Limb (tissue), 2 donors: ENCODE results near the gene SH2D7.

ENCODE experiments used
- DNase-seq, 2 donors: peaks; one replicate each; pipeline ENCODE4 v3.0.0-alpha.2; 2016; ENCODE audit errors: extremely low spot score in 2 of 2

SH2D7 gene

GRCh38 chr15:78060232-78060631, 32.1 kb upstream of the SH2D7 start:
- no peak for DNase-seq

GRCh38 chr15:78061963-78062427, 30.4 kb upstream of the SH2D7 start:
- DNase-seq, result no peak

DNA sequence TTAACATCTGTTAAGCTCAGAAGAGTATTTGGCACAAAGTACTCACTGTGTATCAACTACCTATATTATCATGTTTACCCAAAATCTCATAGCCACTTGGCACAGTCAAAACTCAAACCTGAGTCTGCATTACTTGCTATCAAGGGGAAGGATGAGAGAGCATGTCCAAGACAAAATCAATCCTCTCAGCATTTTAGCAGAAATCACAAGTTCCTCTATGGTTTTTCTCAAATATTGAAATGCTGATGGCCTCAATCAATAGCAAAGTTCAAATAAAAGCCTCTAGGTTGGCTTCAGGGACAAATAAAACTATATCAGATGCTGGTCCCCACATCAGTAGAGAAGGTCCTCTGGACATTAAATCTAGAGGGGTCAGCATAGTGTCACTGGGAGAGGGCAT, 29.1 kb upstream of the SH2D7 start:
- no peak for DNase-seq

DNA sequence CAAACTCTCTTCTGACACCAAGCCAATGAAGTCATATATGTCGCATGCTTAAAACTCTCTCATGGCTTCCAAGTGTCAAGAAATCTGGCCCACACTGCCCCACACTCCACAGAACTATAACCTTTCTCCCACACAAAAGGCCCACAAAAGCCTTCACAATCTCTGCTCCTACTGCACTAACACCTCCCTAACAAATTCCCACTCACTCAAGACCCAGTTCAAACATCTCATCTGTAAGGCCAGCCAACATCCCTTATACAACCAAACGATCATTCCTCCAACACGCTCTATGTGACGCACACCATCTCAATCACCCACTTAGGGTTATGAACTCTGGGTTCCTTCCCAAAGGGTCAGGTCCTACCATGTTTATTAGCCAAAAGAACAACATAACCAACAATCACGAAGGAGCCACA, 28.4 kb upstream of the SH2D7 start:
- DNase-seq, result no peak

DNA sequence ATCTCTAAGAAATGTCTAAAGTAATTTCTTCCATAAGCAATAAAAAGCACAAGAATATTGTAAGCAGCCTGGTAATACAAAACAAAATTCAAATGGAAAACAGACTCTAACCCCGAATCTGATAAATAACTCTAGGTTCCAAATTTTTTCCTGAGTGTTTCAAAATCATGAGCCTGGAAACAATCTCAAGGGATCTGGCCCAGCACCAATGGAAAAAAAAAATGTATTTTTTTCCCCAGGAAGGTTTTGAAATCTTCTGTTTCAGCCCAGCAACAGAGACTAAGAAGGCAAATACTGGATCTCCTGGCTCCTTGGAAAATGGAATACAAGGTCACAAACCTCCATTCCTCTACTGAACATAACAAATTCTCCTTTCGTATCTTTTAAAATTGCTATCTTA, 27.8 kb upstream of the SH2D7 start:
- no peak for DNase-seq

DNA sequence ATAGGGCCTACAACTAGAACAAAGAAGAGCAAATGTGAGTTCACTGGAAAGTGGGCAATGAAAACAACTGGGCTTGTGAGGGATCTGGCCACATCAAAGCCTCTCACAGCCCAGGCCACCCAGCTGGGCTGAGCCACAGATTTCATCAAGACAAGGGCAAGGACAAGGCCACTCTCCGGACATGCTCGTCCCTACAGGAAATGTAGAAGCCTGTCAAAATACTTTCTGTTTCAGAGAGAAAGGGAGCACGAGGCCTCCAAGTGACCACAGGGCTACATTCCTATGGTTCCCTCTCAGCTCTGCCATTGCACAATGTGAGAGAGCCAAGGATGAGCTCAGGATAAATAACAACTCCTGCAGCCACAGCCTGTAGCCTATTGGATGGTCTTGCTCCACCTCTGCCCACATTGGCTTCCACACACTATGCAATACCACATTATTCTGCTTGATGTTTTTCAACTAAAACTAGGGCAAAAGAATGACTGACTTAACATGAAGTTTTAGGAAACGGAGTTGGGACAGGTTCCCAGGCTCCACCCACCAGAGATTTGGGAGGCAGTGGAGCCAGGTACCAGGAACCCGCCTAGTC, 27.0 kb upstream of the SH2D7 start:
- DNase-seq, result no peak

- DNase-seq, result no peak
Observed at GRCh38 chr15:78065973-78066946, 26.1 kb upstream of the SH2D7 start.

DNA sequence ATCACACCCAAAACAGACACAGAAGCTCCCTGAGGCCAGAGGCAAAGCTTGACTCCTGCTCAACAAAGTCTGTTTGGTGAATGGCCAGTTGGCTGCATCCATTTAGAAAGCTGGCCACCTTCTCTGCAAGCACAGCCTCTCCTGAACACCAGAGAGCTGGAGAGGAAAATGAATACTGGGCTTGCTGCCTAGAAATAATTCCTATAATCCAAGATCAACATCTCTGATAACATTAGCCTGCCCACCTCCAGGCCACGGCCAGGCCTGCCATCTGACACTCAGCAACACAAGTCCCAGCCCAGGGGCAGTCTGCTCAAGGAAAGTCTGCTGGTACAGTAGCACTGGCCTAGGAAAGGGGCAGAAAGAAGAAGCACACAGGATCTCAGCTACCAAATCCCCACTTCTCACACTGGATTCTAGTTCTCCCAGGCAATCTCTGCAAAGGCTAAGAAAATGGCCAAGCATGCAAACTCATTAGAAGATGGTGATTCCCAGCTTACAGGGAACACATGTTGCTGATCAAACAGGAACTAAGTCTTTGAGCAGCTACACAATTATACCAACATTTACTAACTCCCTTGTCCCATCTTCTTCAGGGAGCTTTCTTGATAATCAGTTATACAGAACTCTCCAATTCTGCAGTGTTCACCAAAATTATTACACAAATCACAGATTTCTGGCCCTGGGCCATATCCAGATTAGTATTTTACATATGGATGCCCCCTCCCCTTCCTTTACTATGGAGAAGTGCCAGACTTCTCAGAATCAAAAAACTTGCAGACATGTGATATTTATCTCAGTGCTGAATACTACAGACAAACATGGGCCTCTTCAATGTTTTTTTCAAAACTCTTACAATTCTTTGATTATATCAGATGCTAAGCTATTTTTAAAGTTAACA, 24.8 kb upstream of the SH2D7 start:
- no peak for DNase-seq

DNA sequence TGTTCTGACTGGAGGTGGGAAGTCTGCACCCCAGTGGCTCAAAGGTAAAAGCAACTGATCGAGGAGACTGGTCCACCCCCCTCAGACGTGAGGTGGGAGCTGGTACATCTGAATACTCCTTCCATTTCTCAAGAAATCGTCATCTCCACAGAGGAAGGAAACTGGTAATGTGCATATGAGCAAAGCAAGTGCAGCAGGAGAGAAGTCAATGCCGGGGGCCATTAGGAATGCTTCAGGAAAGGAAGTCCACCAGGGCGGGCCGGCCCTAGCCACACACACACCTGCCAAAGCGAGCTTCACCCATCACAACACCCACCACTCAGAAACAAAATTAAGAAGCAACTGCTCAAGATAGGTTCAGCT, 23.3 kb upstream of the SH2D7 start:
- DNase-seq, result no peak

- DNase-seq, result no peak
Observed at GRCh38 chr15:78069462-78070029, 22.8 kb upstream of the SH2D7 start.

DNA sequence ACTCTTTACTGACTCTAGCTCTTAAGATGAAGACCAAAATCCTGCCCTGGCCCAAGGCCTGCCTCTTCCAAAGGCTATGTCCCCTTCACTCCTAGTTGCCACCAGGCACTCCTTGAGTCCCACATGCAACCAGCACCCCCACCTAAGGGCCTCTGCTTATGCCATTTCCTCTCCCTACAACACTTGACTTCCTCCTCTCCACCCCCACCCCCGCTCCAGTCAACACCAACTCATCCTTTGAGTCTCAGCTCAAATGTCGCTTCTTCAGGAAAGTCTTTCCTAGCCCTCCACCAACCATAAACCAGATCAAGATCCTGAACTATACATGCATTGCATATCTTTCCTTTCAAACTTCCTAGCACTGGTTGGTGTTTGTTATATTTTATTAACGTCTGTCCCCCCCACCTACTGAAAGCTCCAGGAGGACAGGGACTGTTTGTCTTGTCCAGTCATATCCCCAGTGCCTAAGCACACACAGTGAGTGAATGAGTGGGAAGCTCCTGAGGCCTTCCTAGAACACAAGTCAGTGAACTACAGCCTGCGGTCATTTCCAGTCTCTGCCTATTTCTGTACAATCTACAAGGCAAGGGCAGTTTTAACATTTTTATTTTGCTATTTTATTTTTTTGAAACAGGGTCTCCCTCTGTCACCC, 22.2 kb upstream of the SH2D7 start:
- DNase-seq, result no peak

DNA sequence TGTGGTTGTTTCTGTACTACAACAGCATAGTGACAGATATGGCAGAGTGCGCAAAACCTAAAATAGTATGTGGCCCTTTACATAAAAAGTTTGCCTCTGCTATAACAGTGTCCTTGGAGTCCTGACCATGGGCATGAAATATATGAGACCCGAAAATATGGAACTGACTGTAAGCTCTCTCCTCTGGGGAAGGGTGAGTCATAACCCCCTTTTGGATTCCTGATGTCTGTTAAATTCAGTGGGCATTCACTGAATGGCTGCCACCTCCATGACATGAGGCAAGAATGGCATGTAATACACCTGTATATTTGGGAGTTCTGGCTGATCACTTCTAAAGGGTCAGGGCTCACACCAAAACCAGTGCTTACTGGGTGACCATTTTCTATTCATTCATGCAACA, 21.0 kb upstream of the SH2D7 start:
- DNase-seq, result no peak

DNA sequence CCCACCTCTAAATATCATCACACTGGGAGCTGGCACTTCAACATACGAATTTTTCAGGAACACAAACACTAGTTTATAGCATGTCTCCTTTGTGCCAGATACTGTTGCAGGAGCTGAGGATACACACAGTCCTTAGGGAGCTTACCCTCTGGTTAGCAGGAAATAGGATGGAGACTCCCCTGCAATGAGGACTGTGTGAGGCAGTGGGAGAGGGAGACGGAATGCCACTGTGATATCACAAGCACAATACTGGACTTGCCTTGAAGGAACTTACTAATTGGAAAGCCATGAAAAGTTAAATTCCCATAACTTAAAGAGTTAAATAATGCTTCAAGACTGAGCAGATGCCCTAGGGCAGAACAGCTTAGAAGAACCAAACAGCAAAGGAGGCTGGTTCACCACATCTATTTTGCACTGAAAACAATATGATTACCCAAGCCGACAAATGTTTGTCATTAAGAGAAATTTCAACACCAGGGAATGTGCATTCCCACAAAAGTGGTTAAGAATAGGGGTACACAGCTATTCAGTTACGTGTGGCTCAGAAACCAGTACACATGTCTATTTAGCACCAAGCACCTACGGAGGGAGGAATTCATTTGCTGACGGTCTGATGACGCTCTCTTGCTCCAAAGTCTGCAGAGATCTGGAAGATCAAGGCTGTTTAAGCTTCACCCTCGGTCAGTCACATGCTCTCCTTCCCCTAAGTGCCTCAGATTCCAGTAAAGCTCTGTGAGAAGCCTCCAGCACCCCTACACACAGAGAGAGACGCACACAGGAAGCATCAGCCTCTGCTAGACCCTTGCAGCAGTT, 20.1 kb upstream of the SH2D7 start:
- no peak for DNase-seq

DNA sequence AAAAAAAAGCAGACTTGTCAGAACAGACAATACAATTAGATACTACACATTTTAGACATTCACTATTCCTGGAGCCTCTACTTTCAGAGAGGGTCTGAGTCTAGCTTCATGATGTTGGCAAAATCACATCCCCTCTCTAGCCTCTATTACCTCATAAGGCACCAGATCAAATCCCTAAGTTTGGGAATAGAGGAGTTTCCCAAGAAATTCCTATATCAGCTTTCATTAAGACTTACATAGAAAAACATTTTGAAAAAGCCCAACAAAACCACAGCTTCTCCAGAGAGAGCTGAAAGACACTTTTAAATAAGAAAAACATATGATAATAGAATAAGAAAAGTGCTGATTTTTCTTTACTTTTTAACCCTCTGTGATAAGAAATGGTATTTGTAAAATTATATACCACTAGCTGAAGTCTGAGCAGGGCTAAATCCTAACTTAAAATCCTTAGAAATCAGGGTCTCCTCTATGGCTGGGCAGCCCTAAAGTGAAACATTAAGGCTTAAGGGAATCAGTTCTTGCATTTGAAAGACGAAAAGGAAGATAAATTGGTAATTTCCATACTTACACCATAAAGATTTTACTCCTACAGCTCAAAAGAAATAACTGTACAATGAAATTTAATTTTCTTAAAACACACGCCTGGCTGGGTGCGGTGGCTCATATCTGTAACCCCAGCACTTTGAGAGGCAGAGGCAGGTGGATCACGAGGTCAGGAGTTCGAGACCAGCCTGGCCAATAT, 19.1 kb upstream of the SH2D7 start:
- no peak for DNase-seq

- peak in 1 of 2 donors; percentile 64 for DNase-seq
Observed at GRCh38 chr15:78075490-78076230, 16.7 kb upstream of the SH2D7 start.

DNA sequence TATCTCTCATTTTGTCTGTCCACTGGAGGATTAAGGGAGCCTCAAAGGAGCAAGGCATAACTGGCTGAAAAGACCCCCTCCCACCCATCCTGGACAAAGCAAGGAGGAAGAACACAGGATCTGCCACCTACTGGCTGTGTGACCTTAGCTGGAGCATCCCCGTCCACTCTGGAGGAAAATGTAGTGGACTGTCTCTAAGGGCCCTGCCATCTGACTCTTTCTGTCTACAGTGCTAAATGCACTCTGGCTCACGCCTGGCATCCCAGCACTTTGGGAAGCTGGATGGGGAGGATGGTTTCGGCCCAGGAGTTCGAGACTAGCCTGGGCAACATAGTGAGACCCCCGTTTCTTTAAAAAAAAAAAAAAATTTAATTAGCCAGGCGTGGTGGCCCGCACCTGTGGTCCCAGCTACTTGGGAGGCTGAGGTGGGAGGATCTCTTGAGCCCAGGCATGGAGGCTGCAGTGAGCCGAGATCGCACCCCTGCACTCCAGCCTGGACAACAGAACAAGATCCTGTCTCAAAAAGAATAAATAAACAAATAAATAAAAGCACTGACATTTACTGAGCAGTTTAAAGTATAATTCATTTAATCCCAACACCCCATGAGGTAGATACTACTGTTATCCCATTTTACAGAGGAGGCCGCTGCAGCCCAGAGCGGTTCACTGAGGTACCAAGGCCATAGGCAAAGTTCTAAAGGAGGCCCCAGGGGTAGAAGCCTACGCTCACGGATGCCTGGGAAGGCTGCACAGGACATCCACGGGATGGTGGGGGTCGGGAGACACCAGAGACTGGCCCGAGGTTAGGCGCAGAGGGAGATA, 15.9 kb upstream of the SH2D7 start:
- DNase-seq, result no peak

- peak in 1 of 2 donors; percentile 84 for DNase-seq
Observed at GRCh38 chr15:78077053-78077870, 15.1 kb upstream of the SH2D7 start, which contains the start of gene TBC1D2B. TSS of gene TBC1D2B (minus strand) at chr15:78077711. CDS start at chr15:78077652, 59 bp downstream.
